ENCODE results near the gene MED22.
"Not testable (repeated sequence)": the region's sequence is repeated elsewhere in the genome, so short reads cannot be mapped to it uniquely, and the experiment has no call there.

The MED22 gene

DNA sequence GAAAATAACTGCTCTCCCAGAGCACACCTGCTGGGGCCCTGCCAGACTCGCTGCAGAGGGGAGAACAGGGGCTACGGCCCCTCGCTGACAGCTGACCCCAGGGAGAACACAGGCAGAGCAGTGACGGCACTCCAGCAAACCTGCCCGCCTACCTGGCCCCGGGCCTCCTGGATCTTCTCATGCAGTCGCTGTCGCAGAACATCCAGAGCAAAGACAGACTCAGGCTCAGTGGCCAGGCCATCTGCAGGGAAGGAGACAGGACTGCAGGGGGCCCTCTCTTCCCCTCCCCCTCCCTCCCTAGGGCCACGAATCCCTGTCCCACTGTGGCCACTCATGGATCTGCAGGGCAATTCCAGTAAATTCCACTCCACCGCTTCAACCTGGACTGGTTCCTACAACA lies 14.4 kb downstream of the MED22 start:
- no peak for DNase-seq

GRCh38 chr9:133333011-133333410 lies 14.9 kb downstream of the MED22 start:
- DNase-seq, result no peak

DNA sequence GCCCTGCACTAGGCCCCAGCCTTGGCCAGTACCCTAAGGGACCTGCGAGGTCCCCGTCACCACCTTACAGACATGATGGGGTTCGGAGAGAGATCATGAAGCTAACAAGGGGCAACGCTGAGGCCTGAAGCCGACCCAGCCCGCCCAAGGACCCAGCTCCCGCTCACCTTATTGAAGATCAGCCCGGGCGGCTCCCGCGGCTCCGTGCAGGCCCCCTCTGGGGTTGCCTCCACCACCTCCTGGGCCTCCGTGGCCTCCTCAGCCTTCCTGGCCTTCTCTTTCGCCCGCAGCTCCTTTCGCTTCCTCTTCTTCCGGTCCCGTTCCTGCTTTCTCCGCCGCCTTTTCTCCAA lies 15.6 kb downstream of the MED22 start:
- DNase-seq, result no peak

DNA sequence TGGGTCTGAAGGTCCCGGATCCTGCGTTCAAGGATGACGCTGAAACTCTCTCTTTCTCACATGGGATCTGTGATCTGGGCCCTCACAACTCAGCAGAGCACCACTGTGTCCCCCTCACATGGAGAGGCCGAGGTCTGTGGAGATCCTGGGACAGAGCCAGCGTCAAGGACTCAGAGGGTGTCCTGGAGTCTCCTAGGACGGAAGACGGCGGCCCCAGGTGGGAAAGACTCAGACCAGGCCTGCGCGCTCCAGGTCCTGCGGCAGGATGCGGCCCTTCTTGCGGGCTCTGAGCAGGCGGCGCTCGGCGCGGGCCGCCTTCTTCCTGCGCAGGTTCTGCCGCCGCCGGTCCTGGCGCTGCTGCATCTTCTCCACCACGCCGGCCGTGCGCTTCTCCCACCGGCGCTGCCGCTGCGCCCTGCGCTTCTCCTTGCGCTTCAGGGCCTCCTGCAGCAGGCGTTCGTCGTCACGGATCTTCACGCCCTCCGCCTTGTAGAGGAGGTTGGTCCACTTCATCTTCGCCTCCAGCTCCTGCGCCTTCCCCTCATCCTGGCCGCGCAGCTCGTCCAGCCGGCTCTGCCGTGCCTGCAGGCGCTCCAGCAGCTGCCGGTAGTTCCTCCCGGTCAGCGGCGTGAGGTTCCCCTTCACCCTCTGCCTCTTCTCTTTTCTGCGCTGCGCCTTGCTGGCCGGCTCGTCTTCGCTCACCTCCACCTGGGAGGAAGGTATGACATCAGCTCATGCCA lies 16.1 kb downstream of the MED22 start:
- DNase-seq, result no peak

DNA sequence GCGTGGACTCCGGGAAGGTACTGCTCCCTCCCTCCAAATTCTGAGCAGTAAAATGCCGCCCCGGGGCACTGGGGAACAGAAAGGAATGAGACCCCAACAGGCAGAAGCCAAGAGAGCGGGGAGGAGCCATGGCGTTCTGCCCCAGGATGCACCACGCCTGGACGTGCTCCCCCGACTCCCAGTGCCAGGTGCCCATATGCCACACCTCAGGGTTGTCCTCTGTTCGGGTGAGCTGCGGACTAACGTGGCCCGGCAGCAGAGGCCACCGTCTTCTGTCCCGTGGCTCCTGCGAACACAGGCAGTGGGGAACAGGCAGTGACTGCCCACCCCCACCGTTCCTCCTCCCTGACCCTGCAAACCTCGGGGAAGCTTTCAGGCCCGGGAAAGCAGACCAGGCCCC lies 16.7 kb downstream of the MED22 start:
- DNase-seq, result no peak

GRCh38 chr9:133329306-133330156 lies 18.4 kb downstream of the MED22 start:
- not testable (repeated sequence) for DNase-seq

- no peak for DNase-seq
Measured at GRCh38 chr9:133327834-133328484, 20.0 kb downstream of the MED22 start.

- not testable (repeated sequence) for DNase-seq
Measured at GRCh38 chr9:133327021-133327420, 20.9 kb downstream of the MED22 start.

DNA sequence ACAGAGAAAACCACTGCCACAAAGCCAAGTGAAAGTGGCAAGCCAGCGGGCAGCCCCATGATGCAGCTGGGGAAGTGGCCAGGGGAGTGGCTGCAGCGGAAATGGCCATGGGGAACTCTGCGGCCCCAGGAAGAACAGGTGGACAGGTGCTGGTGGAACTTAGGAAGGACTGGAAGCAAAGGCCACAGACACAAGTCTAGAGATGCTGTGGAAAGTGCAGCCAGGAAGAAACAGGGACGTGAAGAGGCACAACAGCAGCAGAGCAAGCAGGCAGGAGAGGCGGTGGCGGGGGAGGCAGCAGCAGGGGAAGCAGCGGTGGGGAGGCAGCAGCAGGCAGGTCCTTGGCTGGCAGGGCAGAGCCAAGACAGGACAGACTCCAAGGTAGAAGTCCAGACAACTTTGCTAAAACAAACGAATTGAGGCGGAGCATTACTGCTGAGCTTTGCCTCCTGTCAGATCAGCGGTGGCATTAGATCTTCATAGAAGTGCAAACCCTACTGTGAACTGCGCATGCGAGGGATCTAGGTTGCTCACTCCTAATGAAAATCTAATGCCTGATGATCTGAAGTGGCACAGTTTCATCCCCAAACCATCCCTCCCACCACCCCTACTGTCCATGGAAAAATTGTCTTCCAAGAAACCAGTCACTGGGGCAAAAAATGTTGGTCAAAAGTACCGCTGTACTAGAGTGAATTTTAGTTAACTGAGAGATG lies 23.8 kb downstream of the MED22 start:
- DNase-seq, result no peak

GRCh38 chr9:133323211-133323610 lies 24.7 kb downstream of the MED22 start:
- DNase-seq, result no peak

- no peak for DNase-seq
Measured at GRCh38 chr9:133322701-133323100, 25.2 kb downstream of the MED22 start.

GRCh38 chr9:133321411-133321935 lies 26.5 kb downstream of the MED22 start:
- DNase-seq, result no peak

DNA sequence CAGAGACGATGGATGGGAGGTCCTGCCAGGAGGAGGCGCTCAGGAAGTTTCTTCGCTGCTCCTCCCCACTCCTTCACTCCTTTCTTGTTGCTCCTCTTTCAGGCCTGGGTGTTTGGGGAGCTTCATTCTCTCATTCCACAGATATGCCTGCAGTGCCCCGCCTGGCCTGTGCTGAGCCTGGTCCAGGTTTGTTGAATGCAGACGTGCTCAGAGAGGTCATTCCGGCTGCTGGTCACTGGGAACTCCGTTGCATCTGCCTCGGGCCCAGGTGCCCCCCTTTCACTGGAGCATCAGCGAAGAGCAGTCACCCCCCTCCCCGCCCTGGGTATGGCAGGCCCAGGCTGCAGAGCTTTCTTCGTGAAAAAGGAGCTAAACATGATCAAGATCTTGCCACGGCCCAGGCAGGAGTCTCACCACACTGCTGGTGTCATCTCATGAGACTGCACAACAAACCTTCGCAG lies 27.5 kb downstream of the MED22 start:
- DNase-seq, result no peak

DNA sequence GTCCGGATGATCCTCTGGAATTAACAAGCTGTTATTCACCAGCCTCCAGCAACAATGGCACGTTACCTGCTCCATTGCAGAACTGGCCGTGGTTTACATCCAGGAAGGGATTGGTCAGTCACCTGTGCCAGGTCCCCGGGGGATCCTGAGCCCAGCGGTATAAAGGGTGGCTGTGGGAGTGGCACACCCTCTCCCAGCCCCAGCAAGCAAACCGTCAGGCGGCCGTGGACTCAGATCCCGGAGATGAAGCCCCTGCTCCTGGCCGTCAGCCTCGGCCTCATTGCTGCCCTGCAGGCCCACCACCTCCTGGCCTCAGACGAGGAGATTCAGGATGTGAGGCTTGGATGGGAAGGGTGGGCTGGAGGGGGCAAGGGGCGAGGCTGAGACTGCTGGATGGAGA lies 30.4 kb downstream of the MED22 start:
- not testable (repeated sequence) for DNase-seq

DNA sequence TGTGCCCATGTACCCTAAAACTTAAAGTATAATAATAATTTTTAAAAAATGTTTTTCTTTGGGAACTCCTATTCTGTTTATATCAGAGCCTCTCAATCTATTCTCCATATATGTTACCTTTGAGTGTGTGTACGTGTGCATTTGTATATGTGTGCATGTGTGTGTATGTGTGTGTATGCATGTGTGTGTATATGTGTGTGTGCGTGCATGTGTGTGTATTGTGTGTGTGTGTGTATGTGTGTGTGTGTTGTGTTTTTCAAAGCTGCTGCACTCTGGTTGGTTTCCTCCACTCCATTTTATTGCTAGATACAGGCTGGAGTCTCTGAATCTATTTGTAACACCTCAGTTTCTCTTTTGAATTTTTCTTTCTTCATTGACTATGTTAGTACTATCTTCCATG lies 31.9 kb downstream of the MED22 start:
- DNase-seq, result no peak

DNA sequence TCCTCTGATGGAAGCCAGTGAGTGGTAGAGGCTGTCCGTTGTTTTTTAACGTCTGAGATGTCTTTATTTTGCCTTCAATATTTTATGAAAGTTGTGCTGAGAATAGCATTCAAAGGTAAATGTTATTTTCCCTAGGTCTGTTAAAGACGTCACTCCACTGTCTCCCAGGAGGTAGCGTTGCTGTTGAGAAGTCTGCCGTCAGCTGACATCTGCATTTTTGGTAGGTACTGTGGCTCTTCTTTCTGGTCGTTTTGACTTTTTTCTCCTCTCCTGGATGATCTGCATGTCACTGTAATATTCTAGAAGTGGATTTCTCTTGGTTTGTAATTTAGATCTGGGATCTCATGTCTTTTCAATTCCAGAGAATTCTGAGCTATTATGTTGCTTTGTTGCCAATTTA lies 38.3 kb downstream of the MED22 start:
- DNase-seq, result no peak

- DNase-seq, result no peak
Measured at GRCh38 chr9:133307301-133307700, 40.6 kb downstream of the MED22 start.

- DNase-seq, result no peak
Measured at GRCh38 chr9:133306242-133307204, 41.4 kb downstream of the MED22 start.

- DNase-seq, result no peak
Measured at GRCh38 chr9:133305731-133306130, 42.2 kb downstream of the MED22 start.

- DNase-seq, result no peak
Measured at GRCh38 chr9:133304477-133305377, 43.2 kb downstream of the MED22 start.

DNA sequence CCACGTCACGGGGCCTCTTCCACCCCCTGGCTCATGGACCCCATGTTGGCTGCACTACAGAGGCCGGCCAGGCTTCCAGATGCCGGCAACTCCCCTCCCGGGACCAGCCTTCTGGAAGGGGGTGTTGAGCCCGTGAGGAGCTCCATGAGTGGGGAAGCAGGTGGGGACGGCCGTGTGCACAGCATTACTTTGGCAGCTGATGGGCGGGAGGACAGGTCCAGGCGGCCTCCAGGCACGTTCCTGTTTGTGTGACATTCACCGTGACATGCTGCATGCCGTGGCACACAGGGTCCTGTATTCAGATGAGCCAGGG lies 43.8 kb downstream of the MED22 start:
- DNase-seq, result no peak

Data from stimulated activated CD4-positive, alpha-beta T cell treated with anti-CD3 and anti-CD28 coated beads, Interleukin-4, amount 100 ng/mL, for 1 hour (primary cell).